Femur (tissue), 1 donor: ENCODE measurements around the gene CFAP20.
"Not testable (repeated sequence)": the region's sequence is repeated elsewhere in the genome, so short reads cannot be mapped to it uniquely, and the experiment has no call there.

Experiments
- DNase-seq: peaks from one replicate; pipeline ENCODE4 v3.0.0-alpha.2; 2017

Gene CFAP20

DNA sequence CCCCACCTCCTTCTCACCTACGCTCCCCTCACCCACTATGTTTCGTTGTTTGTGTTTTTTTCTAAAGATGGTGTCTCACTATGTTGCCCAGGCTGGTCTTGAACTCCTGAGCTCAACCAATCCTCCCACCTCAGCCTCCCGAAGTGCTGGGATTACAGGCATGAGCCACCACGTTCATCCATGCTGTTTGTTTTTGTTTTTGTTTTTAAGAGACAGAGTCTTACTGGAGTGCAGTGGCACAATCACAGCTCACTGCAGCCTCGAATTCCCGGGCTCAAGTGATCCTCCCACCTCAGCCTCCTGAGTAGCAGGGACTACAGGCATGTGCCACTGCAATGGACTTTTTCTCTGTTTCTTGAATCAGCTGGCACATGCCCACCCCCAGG is 33.6 kb downstream of the CFAP20 start:
- not testable (repeated sequence) for DNase-seq

DNA sequence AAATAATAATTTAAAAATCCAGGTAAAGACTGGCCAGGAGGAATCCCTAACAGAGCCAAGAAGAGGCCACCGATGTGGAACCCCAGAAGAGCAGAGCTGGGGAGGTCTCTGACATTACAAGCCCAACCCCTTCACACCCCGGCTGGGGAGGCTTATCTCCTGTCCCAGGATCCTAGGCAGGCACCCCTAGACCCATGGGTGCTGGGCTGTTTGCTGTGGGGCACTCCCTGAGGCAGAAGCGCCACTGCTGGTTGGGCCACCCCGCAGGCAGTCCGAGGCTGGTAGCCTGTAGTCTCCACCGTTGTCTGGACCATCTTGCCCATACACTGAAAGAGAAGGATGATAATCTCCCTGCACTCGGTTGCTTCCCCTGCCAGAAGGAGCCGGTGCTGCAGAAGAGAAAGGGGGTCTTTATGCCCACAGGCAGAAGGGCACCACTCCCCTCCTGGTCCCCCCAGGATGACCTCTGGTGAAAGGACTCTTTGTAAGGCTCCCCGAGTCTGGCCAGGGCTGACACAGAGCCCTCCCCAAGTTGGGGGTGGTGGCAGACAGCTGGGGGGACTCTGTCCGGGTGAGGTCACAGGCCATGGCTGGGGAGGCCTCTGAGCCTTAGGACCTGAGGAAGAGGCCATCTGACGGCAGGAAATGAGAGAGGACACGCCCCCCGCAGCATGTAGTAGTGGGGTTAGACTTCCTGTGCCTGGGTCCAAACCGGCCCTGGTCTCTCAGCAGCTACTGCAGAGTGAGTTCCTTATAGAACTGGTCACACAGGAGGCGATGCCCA is 34.2 kb downstream of the CFAP20 start:
- no peak for DNase-seq

DNA sequence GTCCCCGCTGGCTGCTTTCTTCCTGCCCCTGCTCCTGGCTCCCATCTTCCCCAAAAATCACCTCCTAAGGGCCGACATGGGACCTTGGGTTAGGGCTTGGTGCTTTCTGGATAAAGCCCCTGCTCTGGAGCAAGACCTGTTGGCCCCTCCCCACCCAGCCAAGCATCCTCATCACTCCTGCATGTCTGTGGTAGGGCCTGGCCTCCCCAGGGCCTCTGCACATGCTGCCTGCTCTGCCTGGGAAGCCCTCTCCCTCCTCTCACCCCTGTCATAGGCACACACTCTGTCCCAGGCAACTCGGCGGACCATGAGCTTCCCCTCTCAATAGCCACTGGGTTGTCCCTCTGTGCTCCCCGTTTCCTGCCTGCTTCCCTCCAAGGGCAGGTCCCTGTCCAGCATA is 35.2 kb downstream of the CFAP20 start:
- no peak for DNase-seq

DNA sequence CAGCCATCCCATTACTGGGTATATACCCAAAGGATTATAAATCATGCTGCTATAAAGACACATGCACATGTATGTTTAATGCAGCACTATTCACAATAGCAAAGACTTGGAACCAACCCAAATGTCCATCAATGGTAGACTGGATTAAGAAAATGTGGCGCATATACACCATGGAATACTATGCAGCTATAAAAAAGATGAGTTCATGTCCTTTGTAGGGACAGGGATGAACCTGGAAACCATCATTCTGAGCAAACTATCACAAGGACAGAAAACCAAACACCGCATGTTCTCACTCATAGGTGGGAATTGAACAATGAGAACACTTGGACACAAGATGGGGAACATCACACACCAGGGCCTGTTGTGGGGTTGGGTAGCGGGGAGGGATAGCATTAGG is 38.8 kb downstream of the CFAP20 start:
- DNase-seq: not testable (repeated sequence)

DNA sequence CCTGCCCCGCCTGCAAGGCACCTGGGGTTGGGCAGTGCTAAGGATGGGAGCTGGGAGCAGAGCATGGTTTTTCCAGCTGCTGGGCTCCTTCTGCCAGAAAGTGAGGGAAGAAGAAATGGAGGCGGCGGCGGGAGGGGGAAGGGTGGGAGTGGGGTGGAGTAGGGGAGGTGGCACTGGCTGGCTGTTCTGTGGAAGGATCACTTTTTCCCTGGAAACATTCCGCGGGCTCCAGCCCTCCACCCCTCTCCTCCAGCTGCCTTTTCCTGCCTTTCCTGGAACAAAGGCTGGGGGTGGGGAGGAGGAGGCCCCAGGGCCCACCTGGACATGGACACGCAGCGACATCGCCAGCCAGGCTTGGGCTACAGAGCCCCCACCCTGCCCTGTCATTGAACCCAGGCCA is 41.1 kb downstream of the CFAP20 start:
- peak; percentile 72 for DNase-seq

DNA sequence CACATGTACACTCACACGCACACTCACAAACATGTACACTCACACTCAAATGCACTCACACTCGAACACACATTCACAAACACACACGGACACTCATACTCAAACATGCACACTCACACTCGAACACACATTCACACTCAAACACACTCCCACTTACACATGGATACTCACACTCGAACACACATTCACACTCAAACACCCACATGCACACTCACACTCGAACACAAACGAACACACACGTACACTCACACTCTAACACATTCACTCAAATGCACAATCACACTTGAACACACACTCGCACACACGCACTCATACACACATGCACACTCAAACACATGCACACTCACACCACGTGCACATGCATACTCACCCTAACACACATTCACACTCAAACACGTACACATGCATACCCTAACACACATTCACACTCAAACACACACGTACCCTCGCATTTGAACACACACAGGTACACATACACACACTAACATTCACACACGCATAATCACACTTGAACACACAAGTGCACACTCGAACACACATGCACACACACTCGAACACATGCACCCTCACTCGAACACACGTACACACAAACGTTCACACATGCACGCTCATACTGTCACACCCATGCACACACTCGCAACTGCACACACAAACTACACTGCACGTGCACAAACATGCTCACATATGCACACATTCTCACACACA is 41.8 kb downstream of the CFAP20 start:
- DNase-seq: no peak

DNA sequence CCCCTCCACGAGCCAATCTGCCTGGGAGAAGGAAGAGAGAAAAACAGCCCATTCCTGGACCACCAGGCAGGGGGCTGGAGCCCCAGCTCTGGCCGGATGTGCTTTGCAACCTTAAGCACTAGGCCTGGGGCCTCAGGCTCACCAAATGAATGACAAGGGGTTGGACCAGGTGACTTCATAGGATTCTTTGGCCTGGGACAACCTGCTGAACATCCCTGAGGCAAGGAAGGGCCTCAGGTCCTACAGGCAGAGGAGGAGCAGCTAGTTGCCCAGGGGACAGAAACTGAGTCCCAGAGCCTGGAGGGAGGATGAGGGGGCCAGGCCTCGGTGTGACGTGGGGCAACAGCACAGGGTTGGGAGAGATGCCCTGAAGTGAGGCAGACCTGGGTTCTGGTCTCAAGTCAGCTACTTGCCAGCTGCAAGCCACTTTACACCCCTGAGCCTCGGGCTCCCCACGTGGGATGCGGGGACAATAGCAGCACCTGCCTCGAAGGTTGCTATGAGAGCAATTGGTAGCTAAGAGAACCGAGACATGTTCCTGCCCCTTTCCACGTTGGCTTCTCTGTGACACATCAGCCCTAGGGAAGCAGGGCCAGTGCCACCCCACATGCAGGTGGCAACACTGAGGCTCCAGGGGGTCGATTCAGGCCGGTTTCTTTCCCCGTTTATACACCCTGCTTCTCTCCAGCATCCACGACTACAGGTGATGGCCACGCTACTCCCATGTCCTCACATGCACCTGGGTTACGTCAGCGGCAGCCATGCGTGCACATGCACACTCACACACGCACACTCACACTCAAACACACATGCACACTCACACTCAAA is 42.6 kb downstream of the CFAP20 start:
- DNase-seq: no peak

DNA sequence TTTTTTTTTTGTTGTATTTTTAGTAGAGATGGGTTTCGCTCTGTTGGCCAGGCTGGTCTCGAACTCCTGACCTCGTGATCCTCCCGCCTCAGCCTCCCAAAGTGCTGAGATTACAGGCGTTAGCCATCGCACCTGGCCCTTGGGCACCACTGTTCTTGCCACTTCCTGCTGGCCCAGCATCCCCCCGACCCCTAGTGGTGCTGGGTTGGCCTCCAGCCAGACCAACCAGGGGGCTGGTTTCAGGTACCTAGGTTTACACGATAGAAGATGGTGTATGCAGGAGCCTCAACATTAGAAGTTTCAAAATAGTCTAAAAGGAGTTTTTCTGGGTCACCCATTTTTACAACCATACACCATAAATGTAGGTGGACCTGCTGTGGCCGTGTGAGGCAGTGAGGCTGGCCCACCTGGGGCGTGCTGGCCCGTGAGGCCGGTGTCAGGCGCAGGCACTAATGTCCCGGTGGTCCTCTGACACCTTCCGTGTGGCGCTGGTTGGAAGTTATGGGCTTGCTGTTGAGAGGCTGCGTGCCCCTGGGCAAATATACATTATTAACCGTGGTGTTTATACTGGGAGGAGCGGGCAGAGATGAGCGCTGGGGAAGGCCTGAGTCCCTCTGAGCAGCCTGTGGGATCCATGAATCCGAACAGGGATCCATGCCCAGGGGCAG is 43.5 kb downstream of the CFAP20 start:
- DNase-seq: no peak

DNA sequence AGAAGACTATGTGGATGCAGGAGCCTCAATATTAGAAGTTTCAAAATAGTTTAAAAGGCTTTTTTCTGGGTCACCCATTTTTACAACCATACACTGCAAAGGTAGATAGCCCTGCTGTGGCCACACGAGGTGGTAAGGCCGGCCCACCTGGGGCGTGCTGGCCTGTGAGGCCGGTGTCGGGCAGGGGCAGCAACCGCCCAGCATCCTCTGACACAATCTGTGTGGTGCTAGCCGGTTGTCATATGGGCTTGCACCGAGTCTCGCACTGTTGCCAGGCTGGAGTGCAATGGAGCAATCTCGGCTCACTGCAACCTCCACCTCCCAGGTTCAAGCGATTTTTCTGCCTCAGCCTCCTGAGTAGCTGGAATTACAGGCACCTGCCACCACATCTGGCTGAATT is 44.0 kb downstream of the CFAP20 start:
- DNase-seq: no peak

DNA sequence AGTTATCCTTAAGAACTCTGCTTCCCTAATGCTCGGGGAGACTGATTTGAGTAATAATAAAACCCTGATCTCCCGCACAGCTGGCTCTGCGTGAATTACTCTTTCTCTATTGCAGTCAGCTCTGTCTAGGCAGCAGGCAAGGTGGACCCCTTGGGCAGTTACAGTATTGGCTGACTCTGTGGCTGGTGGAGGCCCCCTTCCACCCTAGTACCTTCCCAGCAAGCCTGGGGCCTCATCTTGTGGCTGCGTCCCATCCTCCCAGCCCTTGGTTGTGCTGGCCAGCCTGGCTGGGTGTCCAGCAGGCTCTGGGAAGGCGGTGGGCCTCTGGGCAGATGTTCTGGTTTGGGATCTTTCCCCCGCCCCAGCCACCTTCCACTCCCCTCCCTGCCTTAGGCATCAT is 44.5 kb downstream of the CFAP20 start:
- DNase-seq: no peak

DNA sequence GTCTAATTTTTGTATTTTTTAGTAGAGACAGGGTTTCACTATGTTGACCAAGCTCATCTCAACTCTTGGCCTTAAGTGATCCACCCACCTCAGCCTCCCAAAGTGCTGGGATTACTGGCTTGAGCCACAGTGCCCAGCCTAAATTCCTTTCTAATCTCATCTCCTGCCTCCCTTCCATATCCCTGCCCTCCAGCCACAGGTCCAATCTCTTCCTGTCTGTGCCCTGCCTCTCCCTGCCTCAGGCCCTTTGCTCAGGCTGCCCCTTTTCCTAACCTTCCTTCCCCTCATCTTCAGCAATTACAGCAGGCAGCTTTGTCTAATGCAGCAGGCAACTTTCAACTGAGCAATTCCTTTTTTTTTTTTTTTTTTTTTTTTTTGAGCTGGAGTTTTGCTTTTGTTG is 46.8 kb downstream of the CFAP20 start:
- no peak for DNase-seq

DNA sequence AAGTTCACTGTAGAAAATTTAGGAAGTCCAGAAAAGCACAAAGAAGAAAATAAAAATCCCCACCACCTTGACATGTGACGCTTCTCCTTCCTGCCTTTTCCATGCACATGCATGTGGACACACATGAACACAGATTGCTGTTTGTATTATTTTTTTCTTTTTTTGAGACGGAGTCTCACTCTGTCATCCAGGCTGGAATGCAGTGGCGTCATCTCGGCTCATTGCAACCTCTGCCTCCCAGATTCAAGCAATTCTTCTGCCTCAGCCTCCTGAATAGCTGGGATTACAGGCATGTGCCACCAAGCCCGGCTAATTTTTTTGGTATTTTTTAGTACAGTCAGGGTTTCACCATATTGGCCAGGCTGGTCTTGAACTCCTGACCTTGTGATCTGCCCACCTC is 48.5 kb downstream of the CFAP20 start:
- DNase-seq: not testable (repeated sequence)

DNA sequence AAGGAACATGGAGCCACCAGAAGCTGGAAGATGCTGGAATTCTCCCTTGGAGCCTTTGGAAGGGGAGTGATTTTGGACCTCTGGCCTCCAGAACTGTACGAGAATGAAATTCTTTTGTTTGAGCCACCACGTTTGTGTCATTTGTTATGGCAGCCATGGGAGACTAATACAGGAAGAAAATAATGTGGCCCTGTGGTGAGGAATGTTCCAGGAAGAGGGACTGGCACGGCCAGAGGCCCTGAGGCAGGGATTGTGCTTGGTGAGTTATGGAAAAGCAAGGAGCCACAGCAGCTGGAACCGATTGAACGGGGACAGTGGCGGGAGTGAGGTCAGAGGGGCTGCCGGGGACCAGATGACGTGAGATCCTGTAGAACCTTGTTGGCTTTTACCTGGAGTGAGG is 51.4 kb downstream of the CFAP20 start:
- no peak for DNase-seq

DNA sequence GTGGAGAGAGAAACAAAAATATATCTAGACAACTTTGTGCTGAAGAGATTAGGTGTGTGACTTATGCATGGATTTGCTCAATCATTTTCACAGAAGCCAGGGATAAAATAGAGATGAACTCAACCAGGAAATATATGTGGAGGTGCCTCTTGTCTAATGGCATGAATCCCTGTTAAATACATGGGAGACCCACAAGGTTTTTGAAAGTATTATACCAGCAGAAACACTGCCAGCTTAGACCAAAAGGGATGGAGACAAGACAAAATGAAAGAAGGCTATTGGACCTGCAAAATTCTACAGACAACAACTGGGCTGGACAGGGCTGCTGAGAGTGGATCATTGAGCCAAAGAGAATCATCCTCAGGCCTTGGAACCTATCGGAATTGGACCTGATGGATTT is 52.7 kb downstream of the CFAP20 start:
- no peak for DNase-seq

DNA sequence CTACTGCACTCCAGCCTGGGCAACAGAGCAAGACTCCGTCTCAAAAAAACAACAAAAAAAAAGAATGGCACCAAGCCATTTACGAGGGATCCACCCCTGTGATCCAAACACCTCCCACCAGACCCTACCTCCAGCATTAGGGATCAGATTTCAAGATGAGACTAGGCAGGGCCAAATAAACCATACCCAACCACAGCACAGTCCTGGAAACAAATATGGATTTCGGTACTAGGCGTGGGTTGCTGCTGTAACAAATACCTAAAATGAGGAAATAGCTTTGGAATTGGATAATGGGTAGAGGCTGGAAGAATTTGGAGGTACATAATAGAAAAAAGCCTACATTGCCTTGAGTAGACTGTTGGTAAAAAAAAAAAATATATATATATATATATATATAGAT is 54.5 kb downstream of the CFAP20 start:
- no peak for DNase-seq

DNA sequence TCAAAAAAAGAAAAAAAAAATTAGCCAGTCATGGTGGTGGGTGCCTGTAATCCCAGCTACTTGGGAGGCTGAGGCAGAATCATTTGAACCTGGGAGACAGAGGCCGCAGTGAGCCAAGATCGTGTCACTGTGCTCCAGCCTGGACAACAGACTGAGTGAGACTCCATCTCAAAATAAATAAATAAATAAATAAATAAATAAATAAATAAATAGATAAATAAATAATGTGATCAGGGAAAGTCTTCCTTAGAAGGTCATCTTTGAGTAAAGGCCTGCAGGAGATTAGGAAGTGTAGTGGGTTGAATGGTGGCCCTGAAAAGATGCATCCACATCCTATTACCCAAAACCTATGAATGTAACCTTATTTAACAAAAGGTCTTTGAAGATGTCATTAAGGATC is 56.1 kb downstream of the CFAP20 start:
- DNase-seq: not testable (repeated sequence)

DNA sequence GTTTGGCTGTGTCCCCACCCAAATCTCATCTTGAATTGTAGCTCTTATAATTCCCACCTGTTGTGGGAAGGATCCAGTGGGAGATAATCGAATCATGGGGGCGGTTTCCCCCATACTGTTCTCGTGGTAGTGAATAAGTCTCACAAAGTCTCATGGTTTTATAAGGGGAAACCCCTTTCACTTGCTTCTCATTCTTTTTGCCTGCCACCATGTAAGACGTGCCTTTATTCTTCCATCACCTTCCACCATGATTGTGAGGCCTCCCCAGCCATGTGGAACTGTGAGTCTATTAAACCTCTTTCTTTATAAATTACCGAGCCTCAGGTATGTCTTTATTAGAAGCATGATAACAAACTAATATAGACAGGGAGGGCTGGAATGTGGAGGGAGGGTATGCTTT is 57.0 kb downstream of the CFAP20 start:
- not testable (repeated sequence) for DNase-seq

DNA sequence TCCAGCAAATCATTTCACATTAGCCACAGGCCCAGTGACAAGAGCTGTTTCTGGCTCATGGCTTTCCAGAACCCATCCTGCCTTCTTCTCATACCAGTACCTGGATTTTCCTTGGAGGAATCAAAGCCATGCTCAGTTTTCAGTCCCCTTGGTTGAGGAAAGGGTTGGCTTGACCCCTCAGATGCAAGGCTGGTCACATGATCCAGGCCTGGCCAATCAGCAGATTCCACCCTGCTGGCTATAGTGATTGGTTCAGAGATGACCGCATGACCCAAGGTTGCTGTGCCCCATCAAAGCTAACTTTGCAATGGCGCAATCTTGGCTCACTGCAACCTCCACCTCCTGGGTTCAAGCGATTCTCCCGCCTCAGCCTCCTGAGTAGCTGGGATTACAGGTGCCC is 58.6 kb downstream of the CFAP20 start:
- no peak for DNase-seq
